HL-60 (cell line): ENCODE results near the gene DNAJA1.

Experiments used
- DNase-seq, 2 experiments: peaks; one replicate each; pipeline ENCODE4 v3.0.0-alpha.2; 2010 to 2020; ENCODE audit warnings: low read depth in 1 of 2, low spot score in 1 of 2
- H3K27ac ChIP-seq: fragments of 250-450 bp; sonication (Bioruptor Pico); replicated peaks from 2 replicates; pipeline ENCODE4 v1.5.1; 2020; ENCODE audit warnings: mild to moderate bottlenecking, moderate library complexity
- H3K27me3 ChIP-seq: fragments of 250-450 bp; sonication (Bioruptor Pico); 2 replicates; pipeline ENCODE4 v1.5.1; 2021; ENCODE audit warnings: mild to moderate bottlenecking, moderate library complexity; ENCODE audit not compliant: insufficient read depth, poor library complexity, severe bottlenecking
- H3K4me3 ChIP-seq: replicated peaks from 2 replicates; pipeline ENCODE4 v1.5.1; 2011; ENCODE audit warnings: mild to moderate bottlenecking, control low read depth, low read length; ENCODE audit not compliant: insufficient read depth
- GABPA ChIP-seq: IDR thresholded peaks from 2 replicates; pipeline ENCODE4 v1.6.1; 2012; ENCODE audit warnings: low read depth
- POLR2AphosphoS5 ChIP-seq: IDR thresholded peaks from 2 replicates; pipeline ENCODE4 v1.6.1; 2012; ENCODE audit warnings: low read depth
- REST ChIP-seq: IDR thresholded peaks from 2 replicates; pipeline ENCODE4 v1.6.1; 2012; ENCODE audit warnings: low read depth; ENCODE audit not compliant: insufficient replicate concordance
- SPI1 ChIP-seq: IDR thresholded peaks from 2 replicates; pipeline ENCODE4 v1.6.1; 2012; ENCODE audit warnings: low read depth, mild to moderate bottlenecking, borderline replicate concordance
- TF ChIP-seq, protein P1 (sequence below): IDR thresholded peaks from one replicate; pipeline ENCODE4 v1.5.1; 2011; ENCODE audit warnings: low read length, control low read depth, inconsistent platforms; ENCODE audit not compliant: insufficient read depth

DNAJA1 gene

DNA sequence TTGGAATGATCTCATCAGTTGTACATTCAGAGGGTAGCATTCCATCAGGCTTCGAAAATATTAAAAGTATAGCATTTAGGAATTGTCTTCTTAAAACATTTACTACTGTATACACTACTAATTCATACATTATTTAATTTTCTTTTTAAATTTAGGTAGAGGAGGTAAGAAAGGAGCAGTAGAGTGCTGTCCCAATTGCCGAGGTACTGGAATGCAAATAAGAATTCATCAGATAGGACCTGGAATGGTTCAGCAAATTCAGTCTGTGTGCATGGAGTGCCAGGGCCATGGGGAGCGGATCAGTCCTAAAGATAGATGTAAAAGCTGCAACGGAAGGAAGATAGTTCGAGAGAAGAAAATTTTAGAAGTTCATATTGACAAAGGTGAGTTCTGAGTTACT, 5.2 kb downstream of the DNAJA1 start:
- Histone ChIP-seq H3K27ac (no peak overlapping the region), H3K4me3 (no peak overlapping the region), H3K27me3 (no peaks in the 10 kb centered on the region)
- no peak for DNase-seq
- no peak for TF ChIP-seq POLR2AphosphoS5
- TF ChIP-seq, protein P1, sequence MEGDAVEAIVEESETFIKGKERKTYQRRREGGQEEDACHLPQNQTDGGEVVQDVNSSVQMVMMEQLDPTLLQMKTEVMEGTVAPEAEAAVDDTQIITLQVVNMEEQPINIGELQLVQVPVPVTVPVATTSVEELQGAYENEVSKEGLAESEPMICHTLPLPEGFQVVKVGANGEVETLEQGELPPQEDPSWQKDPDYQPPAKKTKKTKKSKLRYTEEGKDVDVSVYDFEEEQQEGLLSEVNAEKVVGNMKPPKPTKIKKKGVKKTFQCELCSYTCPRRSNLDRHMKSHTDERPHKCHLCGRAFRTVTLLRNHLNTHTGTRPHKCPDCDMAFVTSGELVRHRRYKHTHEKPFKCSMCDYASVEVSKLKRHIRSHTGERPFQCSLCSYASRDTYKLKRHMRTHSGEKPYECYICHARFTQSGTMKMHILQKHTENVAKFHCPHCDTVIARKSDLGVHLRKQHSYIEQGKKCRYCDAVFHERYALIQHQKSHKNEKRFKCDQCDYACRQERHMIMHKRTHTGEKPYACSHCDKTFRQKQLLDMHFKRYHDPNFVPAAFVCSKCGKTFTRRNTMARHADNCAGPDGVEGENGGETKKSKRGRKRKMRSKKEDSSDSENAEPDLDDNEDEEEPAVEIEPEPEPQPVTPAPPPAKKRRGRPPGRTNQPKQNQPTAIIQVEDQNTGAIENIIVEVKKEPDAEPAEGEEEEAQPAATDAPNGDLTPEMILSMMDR = no peak
- no peak for TF ChIP-seq REST
- no peak for TF ChIP-seq GABPA
- no peak for TF ChIP-seq SPI1

- DNase-seq = no peak
- TF ChIP-seq GABPA (no peak), REST (no peak), SPI1 (no peak), POLR2AphosphoS5 (no peak)
- TF ChIP-seq, protein P1 = no peak
- no peaks in the 10 kb centered on the region for H3K27me3 ChIP-seq
- no peak overlapping the region for H3K27ac ChIP-seq
- H3K4me3 ChIP-seq = no peak overlapping the region
Observed at GRCh38 chr9:33032292-33032691, 7.2 kb downstream of the DNAJA1 start.

DNA sequence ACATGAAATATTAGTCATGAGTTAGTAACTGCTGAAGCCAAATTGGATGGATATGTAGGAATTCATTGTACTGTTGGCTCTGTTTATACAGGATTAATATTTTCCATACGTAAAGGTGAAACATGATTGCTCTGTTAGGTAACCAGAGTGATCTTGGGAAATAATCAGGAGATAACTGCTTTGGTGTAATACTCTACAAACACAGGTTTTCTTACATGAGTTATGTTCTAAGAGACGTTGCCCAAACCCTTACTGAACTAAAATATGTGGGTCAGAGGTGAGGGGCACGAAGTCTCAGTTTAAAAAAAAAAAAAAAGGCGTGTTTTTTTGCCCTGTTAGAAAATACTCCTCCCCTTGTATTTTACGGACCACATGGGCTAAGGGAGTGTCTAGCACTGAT, 7.8 kb downstream of the DNAJA1 start:
- Histone ChIP-seq H3K27ac (no peak overlapping the region), H3K4me3 (no peak overlapping the region), H3K27me3 (no peaks in the 10 kb centered on the region)
- TF ChIP-seq, protein P1 = no peak
- TF ChIP-seq SPI1 = no peak
- TF ChIP-seq REST = no peak
- TF ChIP-seq POLR2AphosphoS5 = no peak
- no peak for TF ChIP-seq GABPA
- DNase-seq = no peak
